Stimulated activated CD4-positive, alpha-beta T cell treated with anti-CD3 and anti-CD28 coated beads, TNF-alpha, amount 100 ng/mL, for 48 hours (primary cell): Measurements from ENCODE around the gene MAP1LC3A.

Source experiments
- DNase-seq, 3 donors: peaks; one replicate each; pipeline ENCODE4 v3.0.0-alpha.2; 2020; ENCODE audit warnings: low read depth in 3 of 3

Gene MAP1LC3A

DNA sequence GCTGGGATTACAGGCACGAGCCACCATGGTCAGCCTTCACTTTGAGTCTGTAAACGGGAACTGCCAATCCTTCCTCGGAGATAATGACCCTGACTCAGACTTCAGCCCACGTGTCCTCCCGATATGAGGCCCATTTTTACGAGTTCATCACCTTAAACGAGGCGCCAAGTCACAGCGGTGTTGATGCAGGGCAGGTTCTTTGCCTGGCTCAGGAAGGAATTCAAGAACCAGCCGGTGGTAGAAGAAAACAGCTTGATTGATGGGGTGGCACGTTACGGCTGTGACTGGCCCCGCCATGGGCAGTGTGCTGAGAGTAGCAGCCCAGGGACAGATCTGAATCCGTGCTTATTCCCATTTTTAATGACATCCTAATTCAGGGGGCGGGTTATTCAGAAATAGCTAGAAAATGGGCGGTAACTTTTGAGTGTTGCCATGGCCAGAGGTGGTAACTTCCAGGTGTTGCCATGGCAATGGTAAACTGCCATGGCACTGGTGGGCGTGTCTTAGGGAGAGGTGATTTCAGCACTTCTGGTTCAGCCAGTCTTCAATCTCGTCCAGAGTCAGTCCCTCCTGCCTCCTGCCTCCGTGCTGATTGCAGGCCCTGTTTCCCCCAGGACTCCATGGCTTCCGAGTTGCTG is 9.1 kb upstream of the MAP1LC3A start:
- DNase-seq, result no peak

DNA sequence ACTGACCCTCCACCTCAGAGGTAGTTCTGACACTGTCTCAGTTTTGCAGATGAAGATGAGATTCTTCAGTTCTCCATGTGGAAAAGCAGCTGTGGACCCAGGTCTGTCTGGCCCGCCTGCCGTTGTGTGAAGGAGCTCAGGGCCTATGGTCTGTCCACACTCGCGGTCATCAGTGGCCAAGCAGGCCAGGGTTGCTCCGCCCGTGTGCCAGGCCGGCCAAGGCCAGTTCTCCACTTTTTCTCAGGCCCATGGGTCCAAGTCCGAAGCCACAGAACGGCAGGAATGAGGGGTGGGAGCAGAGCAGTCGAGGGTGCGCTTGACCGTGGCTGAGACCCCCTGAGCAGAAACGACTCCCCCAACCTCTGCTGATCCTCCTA is 8.6 kb upstream of the MAP1LC3A start:
- DNase-seq, result no peak

GRCh38 chr20:34552569-34552968 is 5.9 kb upstream of the MAP1LC3A start:
- no peak for DNase-seq

DNA sequence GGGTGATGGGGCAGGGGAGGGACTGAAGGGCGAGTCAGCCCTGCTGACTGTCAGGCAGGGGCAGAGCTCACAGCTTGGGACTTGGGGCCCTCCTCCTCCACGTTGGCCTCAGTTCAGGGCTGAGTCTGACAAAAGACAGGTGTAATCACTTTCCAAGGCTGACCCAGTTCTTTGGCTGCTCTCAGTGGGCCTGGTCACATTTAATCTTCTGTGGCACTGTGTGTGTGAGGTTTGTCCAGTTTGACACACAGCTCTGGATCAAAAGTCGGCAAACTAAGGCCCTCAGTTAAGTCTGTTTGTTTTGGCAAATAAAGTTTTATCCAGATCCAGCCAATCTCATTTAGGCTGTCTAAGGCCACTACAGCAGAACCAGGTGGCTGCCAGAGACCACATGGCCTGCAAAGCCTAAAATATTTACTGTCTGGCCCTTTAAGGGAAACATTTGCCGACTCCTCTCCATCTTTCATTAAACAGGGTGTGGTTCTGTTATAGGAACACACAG is 5.1 kb upstream of the MAP1LC3A start:
- no peak for DNase-seq

DNA sequence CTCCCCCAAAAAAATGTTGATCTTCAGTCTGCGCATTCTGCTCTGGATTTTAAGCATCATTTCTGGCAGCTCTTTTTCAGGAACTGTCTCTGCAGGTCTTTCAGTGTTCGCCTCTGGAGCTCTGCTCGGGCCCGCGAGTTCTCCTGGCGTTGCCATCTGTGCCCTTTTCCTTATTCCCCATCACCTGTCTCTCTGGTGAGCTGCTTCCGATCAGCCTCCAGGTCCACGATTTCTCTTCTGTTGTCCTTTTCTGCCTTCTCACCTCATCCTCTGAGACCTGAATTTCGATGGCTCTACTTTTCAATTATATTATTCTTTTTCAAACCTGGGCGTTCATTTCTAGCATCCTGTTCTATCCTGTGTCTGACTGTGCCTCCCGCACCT is 590 bp upstream of the MAP1LC3A start:
- DNase-seq, result no peak

DNA sequence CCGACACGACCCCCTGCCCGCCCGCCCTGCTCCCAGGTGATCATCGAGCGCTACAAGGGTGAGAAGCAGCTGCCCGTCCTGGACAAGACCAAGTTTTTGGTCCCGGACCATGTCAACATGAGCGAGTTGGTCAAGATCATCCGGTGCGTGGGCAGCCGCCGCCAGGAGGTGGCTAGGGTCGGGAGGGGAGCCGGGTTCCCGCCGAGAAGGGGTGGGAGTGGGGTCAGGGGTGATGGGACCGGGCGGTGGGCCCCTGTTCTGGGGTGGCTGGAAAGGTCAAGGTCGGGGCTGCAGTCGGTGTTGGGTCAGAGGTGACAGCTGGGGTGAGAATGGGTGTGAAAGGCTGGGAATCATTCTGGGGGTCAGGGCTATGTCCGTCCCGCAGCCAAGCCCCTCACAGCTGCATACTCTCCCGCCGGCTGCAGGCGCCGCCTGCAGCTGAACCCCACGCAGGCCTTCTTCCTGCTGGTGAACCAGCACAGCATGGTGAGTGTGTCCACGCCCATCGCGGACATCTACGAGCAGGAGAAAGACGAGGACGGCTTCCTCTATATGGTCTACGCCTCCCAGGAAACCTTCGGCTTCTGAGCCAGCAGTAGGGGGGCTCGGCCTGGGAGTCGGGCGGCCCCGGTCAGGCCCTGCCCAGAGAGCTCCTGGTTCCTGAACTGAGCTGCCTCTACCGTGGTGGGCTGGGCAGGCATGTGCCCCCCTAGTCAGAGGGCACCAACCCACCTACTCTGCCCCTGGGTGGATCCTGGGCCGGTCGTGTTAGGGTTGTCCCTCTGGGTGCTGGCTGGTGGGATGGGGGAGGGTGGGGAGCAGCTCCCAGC is 1.0 kb downstream of the MAP1LC3A start:
- no peak for DNase-seq

- DNase-seq, result no peak
Observed at GRCh38 chr20:34560141-34560523, 1.6 kb downstream of the MAP1LC3A start.

DNA sequence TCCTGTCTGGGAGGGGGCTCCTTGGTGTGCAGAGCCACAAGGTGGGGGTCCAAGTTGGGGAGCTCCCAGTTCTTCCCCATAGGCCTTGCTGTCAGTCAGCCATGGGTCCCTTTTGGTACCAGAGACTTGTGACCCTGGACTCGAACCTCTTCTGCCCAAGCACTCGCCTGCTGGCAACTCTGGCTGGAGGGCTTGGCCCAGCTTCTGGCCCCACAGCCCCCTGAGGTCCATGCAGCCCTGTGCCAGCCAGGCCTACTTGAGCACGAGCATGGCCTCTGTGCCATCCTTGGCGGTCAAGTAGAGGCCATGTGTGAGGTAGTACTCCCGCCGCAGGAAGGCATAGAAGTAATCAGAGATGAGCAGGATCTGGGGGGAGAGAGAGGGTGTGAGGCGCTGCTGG is 2.1 kb downstream of the MAP1LC3A start:
- DNase-seq, result no peak

GRCh38 chr20:34561661-34562060 is 3.1 kb downstream of the MAP1LC3A start:
- no peak for DNase-seq

DNA sequence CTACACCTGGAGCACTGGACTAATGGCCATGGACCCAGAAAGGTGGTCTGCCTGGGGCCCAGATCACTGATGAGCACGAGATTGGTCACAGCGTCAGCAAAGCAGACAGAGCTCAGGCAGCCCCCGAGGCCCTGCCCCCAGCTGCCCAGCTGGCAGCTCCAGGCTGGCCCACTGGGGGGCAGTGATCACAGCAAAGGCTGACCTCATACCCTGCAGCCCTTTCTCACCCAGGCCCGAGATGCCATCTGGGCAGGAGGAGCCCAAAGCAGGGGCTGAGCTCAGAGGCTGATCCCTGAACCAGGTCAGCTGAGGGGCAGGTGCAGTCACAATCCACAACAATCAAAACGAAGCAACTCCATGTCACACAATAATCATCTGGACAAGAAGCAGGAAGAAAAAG is 4.1 kb downstream of the MAP1LC3A start:
- DNase-seq, result no peak

DNA sequence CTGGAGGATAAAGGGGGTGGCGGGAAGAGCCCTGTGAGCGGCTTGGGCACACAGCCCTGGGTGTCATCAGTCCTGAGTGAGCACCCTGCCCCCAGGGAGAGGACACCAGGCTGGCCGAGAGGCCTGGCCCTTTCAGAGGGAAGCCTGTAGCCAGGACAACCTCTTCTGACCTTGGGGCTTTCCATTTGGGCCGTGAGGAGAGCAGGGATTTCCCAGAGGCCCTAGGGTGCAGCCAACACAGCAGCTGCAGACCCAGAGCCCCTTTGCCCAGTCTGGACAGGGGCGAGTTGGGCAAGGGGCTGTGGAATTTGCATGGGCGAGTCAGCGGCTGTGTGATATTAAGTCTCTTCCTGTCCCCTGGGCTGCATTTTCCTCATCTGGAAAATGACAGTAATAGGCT is 6.3 kb downstream of the MAP1LC3A start:
- no peak for DNase-seq

DNA sequence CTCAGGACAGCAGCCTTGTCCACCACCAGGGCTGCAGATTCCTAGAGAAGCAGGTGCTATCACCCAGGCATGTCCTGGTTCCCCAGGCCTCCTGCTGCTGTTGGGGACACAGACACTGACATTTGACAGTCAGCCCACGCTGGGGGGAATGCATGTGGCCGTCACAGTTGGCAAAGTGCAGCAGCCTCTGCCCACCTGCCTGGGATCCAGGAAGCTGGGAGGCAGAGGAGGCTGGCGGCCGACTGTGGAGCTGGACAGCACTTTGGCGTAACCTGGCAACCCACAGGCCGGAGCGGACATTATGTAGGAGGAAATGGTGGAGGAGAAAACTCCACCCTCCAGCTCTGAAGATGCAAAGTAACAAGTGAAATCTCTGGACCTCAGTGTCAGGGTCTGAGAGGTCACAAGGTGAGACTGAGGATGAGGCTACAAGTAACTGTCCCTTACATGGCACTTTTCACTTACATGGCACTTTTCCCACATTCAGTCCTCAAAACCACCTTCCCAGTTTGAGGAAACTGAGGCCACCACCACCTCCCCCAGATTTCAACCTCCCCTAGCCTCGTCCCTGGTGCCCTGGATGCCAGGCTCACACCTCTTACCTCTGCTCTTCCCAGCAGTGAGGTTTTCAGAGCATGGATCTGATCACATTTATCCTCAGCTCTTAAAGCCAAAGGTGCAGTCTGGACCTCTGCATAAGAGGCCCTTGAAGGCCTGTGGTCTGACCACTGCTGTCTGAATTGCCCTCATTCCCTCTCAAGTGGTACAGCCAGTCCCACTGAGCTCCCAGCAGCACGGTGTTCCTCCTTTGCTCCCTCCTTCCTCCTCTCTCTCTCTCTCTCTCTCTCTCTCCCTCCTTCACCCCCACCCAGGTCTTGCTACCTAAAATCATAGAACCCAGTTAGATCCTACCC is 8.7 kb downstream of the MAP1LC3A start:
- DNase-seq, result no peak

GRCh38 chr20:34567892-34568865 is 9.7 kb downstream of the MAP1LC3A start:
- DNase-seq, result no peak

DNA sequence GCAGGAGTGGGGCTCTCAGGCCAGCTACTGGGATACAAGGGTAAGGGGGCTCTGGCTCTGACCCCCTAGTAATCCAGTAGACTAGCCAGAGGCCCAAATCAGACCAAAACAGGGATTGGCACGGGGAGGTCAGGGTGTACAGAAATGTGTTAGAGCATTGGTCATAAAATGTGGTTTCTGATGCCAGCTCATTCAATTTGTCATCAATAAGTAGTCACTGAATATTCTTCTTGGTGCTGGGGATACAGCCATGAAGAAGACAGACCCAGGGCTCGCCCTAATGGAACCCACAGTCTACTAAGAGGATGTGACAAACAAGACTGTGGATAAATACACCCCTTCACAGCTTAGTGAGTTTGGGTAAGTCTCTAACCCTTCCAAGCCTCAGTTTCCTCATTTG is 11.1 kb downstream of the MAP1LC3A start:
- DNase-seq, result no peak

DNA sequence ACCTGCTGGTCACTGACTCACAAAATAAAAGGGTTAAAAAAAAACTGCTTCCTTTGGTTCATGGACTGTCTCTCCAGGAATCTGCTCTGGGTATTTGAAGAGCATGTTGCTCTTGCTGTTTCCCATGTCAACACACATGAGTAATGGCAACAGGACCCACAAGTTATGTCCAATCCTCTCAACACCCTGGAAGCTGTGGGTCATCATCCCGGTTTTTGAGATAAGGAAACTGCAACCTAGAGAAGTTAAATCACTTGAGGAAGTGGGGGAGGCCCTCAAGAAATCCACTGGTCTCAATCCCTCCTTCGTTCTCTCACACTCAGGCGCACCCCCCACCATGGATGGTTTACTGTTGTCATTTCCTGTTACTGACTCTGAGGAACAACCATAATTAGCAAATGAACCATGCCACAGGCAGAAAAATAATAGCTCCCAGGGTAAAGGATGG is 12.4 kb downstream of the MAP1LC3A start:
- no peak for DNase-seq

DNA sequence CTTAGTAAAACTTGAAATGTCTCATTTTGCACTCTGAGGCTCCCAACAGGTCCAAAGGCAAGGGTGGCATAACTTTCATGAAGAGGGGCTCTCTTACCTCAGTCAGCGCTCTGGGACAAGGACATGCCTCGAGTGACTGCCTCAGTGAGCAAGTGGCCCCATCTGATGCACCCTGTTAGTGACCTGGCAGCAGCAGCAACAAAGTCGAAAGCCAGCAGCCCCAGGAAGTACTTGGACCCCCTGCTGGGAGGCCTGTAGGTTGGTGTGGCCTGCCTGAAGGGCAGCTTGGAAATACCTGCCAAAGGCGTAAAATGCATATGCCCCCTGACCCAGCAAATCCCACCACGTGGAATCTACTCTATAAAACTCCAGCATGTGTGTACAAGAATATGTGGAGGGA is 13.2 kb downstream of the MAP1LC3A start:
- no peak for DNase-seq

- no peak for DNase-seq
Observed at GRCh38 chr20:34573541-34574300, 15.2 kb downstream of the MAP1LC3A start.

DNA sequence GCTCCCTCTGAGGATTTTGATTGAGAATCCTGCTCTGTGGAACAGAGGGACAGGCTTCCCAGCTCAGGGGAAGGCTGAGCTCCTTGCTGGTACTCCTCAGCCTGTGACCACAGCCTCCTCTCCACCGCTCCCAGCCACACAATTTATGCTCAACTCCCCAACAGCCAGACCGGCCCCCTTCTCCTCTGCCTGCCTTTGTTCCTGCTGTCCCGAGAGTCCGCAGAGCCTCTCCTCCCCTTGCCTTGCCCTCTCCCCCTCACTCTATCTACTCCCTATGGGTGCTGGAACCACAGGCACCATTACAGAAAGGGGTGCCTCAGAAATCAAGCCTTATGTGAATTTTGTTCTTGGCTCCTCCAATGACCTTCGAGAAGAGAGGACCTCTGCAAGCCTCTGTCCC is 15.9 kb downstream of the MAP1LC3A start:
- DNase-seq, result no peak

DNA sequence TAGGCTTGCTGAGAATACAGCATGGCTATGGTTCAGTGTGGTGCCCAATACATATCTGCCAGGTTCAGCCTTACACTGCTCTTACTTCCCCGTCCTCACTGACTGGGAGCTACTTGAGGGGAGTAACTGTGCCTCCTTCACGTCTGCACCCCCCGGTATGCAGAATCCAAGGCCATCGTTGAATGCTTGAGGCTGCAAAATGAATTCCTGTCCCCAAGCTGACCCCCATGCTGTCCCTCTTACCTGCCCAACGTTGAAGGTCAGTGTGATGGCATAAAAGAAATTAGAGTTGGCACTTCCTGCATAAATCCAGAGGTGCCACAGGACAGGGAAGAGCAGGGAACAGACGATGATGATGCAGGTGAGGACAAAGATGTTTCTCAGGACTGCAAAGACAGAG is 16.3 kb downstream of the MAP1LC3A start:
- DNase-seq, result no peak

GRCh38 chr20:34575271-34575670 is 16.8 kb downstream of the MAP1LC3A start:
- no peak for DNase-seq
